Loucy (cell line): ENCODE results near the gene ABHD2.

Experiments used
- H2AFZ ChIP-seq: fragments of 200-600 bp; sonication (generic); 2 replicates; pipeline ENCODE4 v1.6.0; 2016; ENCODE audit warnings: antibody characterized with exemption, mild to moderate bottlenecking, low read length, moderate library complexity
- H3F3A ChIP-seq: fragments of 200-600 bp; 2 replicates; pipeline ENCODE4 v1.6.0; 2016; ENCODE audit warnings: antibody characterized with exemption, low read depth, mild to moderate bottlenecking
- H3K27me3 ChIP-seq: fragments of 200-600 bp; sonication (generic); 2 replicates; pipeline ENCODE4 v1.6.1; 2014; ENCODE audit warnings: low read length, mild to moderate bottlenecking; ENCODE audit not compliant: insufficient read depth, poor library complexity, severe bottlenecking
- H3K36me3 ChIP-seq: fragments of 200-600 bp; sonication (generic); 2 replicates; pipeline ENCODE4 v1.6.1; 2016; ENCODE audit warnings: low read length; ENCODE audit not compliant: insufficient read depth
- H3K4me1 ChIP-seq: fragments of 200-600 bp; sonication (generic); 2 replicates; pipeline ENCODE4 v1.5.1; 2014; ENCODE audit warnings: low read length, mild to moderate bottlenecking; ENCODE audit not compliant: insufficient read depth, poor library complexity, severe bottlenecking
- H3K4me2 ChIP-seq: fragments of 200-600 bp; sonication (generic); 2 replicates; pipeline ENCODE4 v1.6.0; 2014; ENCODE audit warnings: antibody characterized with exemption, low read length, low read depth, mild to moderate bottlenecking; ENCODE audit not compliant: poor library complexity, severe bottlenecking
- H3K4me3 ChIP-seq: fragments of 200-600 bp; sonication (generic); 2 replicates; pipeline ENCODE4 v1.5.1; 2014; ENCODE audit warnings: low read length, mild to moderate bottlenecking, mixed read lengths; ENCODE audit not compliant: poor library complexity, severe bottlenecking
- H3K79me2 ChIP-seq: fragments of 200-600 bp; sonication (generic); 2 replicates; pipeline ENCODE4 v1.6.1; 2014; ENCODE audit warnings: low read length; ENCODE audit not compliant: insufficient read depth
- H3K9ac ChIP-seq: fragments of 200-600 bp; sonication (generic); 2 replicates; pipeline ENCODE4 v1.6.0; 2014; ENCODE audit warnings: mild to moderate bottlenecking, low read depth, low read length, moderate library complexity; ENCODE audit not compliant: poor library complexity, severe bottlenecking
- H3K9me2 ChIP-seq: fragments of 200-600 bp; sonication (generic); replicated peaks from 2 replicates; pipeline ENCODE4 v1.6.1; 2016; ENCODE audit warnings: low read depth, low read length, mixed read lengths
- H3K9me3 ChIP-seq: fragments of 200-600 bp; sonication (generic); 2 replicates; pipeline ENCODE4 v1.6.1; 2014; ENCODE audit warnings: mild to moderate bottlenecking, antibody characterized with exemption, low read length, low read depth; ENCODE audit not compliant: insufficient read depth
- H4K20me1 ChIP-seq: fragments of 200-600 bp; sonication (generic); 2 replicates; pipeline ENCODE4 v1.6.0; 2014; ENCODE audit warnings: antibody characterized with exemption, low read length, mild to moderate bottlenecking; ENCODE audit not compliant: insufficient read depth, poor library complexity, severe bottlenecking
- EZH2phosphoT487 ChIP-seq: fragments of 200-600 bp; IDR thresholded peaks from 2 replicates; pipeline ENCODE4 v1.6.1; 2018; ENCODE audit warnings: antibody characterized with exemption, mild to moderate bottlenecking, moderate library complexity, borderline replicate concordance
- TF ChIP-seq, protein P1 (sequence below): fragments of 200-600 bp; sonication (generic); conservative IDR thresholded peaks from 2 replicates; pipeline ENCODE4 v1.5.1; 2014; ENCODE audit warnings: mild to moderate bottlenecking, antibody characterized with exemption, low read length

ABHD2 gene

DNA sequence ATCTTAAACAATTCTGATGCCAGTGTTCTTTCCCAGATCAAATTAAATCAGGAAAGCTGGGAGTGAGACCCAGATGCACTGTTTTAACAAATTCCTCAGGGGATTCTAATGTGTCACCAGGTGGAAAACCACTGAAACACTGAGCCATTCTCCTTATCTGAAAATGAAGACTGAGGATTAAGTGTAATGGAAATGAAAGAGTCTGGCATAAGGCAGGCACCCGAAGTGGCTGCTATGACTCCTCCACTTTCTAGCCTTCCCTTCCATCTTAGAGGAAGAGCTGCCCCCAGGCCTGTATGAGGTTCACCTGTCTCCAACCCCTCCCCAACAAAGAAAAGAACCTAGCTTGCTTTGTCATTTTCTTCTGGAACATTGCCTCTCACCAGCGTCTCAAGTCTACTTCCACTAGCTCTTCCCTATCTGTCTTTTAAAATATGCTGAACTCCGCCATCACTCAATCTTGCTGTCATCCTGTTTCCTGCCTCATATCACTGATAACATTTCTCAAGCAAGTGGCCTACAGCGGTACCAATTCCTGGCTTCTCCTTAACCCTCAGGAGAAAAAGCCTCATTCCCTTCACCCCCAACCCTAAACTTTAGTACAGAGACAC, 13.7 kb upstream of the ABHD2 start:
- Histone ChIP-seq H3K4me2 (no peak overlapping the region), H3K9me2 (no peaks in the 10 kb centered on the region), H3K4me3 (no peak overlapping the region), H3K79me2 (no peaks in the 10 kb centered on the region), H3K9ac (no peak overlapping the region), H2AFZ (no peak overlapping the region), H3F3A (no peaks in the 10 kb centered on the region), H3K27me3 (no peaks in the 10 kb centered on the region), H3K9me3 (no peaks in the 10 kb centered on the region), H4K20me1 (no peaks in the 10 kb centered on the region), H3K4me1 (peaks cover 6% of the 10 kb centered on the region), H3K36me3 (no peaks in the 10 kb centered on the region)
- TF ChIP-seq, protein P1, sequence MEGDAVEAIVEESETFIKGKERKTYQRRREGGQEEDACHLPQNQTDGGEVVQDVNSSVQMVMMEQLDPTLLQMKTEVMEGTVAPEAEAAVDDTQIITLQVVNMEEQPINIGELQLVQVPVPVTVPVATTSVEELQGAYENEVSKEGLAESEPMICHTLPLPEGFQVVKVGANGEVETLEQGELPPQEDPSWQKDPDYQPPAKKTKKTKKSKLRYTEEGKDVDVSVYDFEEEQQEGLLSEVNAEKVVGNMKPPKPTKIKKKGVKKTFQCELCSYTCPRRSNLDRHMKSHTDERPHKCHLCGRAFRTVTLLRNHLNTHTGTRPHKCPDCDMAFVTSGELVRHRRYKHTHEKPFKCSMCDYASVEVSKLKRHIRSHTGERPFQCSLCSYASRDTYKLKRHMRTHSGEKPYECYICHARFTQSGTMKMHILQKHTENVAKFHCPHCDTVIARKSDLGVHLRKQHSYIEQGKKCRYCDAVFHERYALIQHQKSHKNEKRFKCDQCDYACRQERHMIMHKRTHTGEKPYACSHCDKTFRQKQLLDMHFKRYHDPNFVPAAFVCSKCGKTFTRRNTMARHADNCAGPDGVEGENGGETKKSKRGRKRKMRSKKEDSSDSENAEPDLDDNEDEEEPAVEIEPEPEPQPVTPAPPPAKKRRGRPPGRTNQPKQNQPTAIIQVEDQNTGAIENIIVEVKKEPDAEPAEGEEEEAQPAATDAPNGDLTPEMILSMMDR = no peak
- no peak for TF ChIP-seq EZH2phosphoT487

- no peaks in the 10 kb centered on the region for H3F3A ChIP-seq
- peaks cover 6% of the 10 kb centered on the region for H3K4me1 ChIP-seq
- no peak overlapping the region for H3K4me2 ChIP-seq
- TF ChIP-seq EZH2phosphoT487 = no peak
- TF ChIP-seq, protein P1 = no peak
- no peaks in the 10 kb centered on the region for H3K27me3 ChIP-seq
- H4K20me1 ChIP-seq = no peaks in the 10 kb centered on the region
- no peak overlapping the region for H2AFZ ChIP-seq
- H3K9me2 ChIP-seq = no peaks in the 10 kb centered on the region
- H3K9ac ChIP-seq = no peak overlapping the region
- no peak overlapping the region for H3K4me3 ChIP-seq
- no peaks in the 10 kb centered on the region for H3K79me2 ChIP-seq
- H3K36me3 ChIP-seq = no peaks in the 10 kb centered on the region
- H3K9me3 ChIP-seq = no peaks in the 10 kb centered on the region
Measured at GRCh38 chr15:89075101-89075640, 13.1 kb upstream of the ABHD2 start.

GRCh38 chr15:89075846-89076245, 12.4 kb upstream of the ABHD2 start:
- no peak overlapping the region for H2AFZ ChIP-seq
- H3K4me1 ChIP-seq = peaks cover 6% of the 10 kb centered on the region
- H4K20me1 ChIP-seq = no peaks in the 10 kb centered on the region
- H3K9me2 ChIP-seq = no peaks in the 10 kb centered on the region
- no peaks in the 10 kb centered on the region for H3K36me3 ChIP-seq
- H3K79me2 ChIP-seq = no peaks in the 10 kb centered on the region
- H3K9ac ChIP-seq = no peak overlapping the region
- no peak overlapping the region for H3K4me3 ChIP-seq
- H3K9me3 ChIP-seq = no peaks in the 10 kb centered on the region
- H3F3A ChIP-seq = no peaks in the 10 kb centered on the region
- no peaks in the 10 kb centered on the region for H3K27me3 ChIP-seq
- TF ChIP-seq, protein P1 = no peak
- no peak for TF ChIP-seq EZH2phosphoT487
- no peak overlapping the region for H3K4me2 ChIP-seq
